IPS-18a (cell line): ENCODE results near the gene KCNH3.

Source experiments
- H3K27ac ChIP-seq: one replicate; pipeline ENCODE4 v1.5.1; 2013; ENCODE audit warnings: low read length
- H3K27me3 ChIP-seq: one replicate; pipeline ENCODE4 v1.6.1; 2013; ENCODE audit warnings: mild to moderate bottlenecking, low read length; ENCODE audit not compliant: control insufficient read depth, insufficient read depth
- H3K36me3 ChIP-seq: one replicate; pipeline ENCODE4 v1.6.1; 2013; ENCODE audit warnings: low read depth, low read length; ENCODE audit not compliant: control insufficient read depth
- H3K4me1 ChIP-seq: one replicate; pipeline ENCODE4 v1.6.1; 2013; ENCODE audit warnings: low read depth, low read length; ENCODE audit not compliant: control insufficient read depth
- H3K4me3 ChIP-seq: one replicate; pipeline ENCODE4 v1.5.1; 2013; ENCODE audit warnings: low read length
- H3K9ac ChIP-seq: one replicate; pipeline ENCODE4 v1.6.1; 2013; ENCODE audit warnings: mild to moderate bottlenecking, low read length, moderate library complexity
- H3K9me3 ChIP-seq: one replicate; pipeline ENCODE4 v1.6.1; 2013; ENCODE audit warnings: low read depth, low read length; ENCODE audit not compliant: control insufficient read depth

Gene KCNH3

DNA sequence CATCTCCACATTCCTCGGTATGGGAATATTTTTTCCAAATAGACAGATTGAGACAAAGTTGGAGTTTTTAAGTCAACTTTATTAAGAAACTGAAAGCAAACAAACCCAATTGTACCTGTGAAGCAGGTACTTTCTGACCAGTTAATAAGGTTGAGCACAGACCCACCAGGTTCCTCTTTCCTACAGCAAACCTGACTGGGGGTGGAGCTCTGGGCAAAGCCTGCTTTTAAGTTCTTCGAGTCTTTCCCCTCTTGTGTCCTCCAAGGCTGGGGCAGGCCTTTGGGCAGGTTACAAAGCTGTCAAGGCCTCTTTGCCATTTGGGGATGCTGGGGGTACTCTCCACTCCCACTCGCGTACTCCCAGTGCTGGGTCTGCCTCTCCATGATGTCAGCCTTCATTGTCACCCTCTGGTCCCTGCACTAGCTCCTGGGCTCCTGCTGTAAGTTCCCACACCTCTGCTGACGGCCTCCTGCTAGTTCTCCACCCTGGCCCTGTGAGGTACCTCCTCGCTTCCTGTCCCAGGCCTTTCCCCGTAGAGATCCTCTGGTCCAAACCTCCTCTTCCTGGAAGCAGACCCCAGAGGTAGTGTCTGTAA, 3.2 kb downstream of the KCNH3 start:
- Histone ChIP-seq H3K4me3 (no peak overlapping the region), H3K36me3 (no peaks in the 10 kb centered on the region), H3K9ac (no peak overlapping the region), H3K27ac (no peak overlapping the region), H3K27me3 (peaks cover 100% of the 10 kb centered on the region), H3K4me1 (peaks cover 4% of the 10 kb centered on the region), H3K9me3 (no peaks in the 10 kb centered on the region)

DNA sequence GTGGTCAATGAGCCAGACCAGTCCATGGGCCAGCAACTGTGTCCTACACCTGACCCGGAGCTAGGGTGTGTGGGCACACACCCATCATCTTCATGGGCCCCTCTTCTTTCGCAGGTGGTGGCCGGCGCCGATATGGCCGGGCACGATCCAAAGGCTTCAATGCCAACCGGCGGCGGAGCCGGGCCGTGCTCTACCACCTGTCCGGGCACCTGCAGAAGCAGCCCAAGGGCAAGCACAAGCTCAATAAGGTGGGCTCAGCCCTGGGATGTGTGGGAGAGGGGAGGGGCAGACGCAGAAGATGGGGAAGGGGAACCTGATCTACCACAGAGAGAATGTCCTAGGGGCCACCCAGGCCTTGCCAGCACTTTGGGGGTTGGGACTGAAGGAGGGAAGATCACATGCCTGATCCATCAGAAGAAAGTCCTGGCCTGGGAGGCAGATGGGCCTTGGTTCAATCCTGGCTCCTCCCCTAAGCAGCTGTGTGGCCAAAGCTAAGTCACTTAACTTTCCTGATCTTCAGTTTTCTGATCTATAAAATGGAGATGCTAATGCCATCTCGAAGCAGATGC, 3.8 kb downstream of the KCNH3 start:
- peaks cover 98% of the 10 kb centered on the region for H3K27me3 ChIP-seq
- H3K9ac ChIP-seq = no peak overlapping the region
- no peak overlapping the region for H3K27ac ChIP-seq
- no peaks in the 10 kb centered on the region for H3K9me3 ChIP-seq
- peaks cover under 1% of the 10 kb centered on the region for H3K4me1 ChIP-seq
- H3K4me3 ChIP-seq = no peak overlapping the region
- no peaks in the 10 kb centered on the region for H3K36me3 ChIP-seq

DNA sequence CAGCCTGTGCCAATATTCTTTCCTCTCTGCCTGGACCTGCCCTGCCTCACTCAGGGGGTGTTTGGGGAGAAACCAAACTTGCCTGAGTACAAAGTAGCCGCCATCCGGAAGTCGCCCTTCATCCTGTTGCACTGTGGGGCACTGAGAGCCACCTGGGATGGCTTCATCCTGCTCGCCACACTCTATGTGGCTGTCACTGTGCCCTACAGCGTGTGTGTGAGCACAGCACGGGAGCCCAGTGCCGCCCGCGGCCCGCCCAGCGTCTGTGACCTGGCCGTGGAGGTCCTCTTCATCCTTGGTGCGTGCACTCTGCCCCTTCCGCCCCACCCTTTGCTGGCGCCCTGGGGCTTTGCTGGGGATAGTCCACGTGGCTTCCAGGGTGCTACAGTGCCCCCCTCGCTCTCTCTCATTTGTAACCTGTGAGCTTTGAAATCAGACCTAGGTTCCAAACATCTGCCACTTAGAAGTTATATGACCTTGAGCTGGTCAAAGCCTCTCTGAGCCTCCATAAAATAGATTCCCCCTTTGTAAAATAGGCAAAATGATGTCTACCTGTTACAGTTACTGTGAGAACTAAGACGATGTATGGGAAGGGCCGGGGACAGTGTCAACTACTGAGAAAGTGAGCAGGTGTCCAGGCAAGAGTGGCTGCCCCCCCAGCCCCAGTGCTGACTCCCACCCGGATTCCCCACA, 4.5 kb downstream of the KCNH3 start:
- Histone ChIP-seq H3K9me3 (no peaks in the 10 kb centered on the region), H3K4me1 (no peaks in the 10 kb centered on the region), H3K27me3 (peaks cover 98% of the 10 kb centered on the region)

DNA sequence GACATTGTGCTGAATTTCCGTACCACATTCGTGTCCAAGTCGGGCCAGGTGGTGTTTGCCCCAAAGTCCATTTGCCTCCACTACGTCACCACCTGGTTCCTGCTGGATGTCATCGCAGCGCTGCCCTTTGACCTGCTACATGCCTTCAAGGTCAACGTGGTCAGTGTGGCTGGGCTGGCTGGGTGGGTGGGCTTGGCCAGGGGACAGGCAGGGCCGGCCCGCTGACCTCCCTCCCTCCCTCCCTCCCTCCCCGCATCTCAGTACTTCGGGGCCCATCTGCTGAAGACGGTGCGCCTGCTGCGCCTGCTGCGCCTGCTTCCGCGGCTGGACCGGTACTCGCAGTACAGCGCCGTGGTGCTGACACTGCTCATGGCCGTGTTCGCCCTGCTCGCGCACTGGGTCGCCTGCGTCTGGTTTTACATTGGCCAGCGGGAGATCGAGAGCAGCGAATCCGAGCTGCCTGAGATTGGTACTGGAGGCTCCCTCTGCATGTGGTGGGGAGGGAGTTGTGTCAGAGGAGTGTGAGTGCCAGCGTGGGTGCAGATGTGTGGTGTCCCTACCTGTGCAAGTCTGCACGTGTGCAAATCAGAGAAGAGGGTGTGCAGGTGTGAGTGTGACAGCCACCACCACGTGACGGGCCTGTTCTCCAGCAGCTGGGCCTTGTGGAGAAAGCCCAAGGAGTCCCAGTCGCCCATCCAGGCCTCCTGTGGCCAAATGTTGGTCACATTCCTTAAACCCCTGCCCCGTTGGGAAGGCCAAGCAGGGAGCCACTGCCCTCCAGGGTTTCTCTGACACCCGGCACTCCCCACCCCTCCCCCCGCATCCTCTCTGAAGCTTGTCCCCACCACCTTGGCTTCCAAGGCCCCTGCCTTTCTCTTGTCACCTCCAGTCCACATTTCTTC, 5.3 kb downstream of the KCNH3 start:
- Histone ChIP-seq H3K4me3 (peak overlapping the region; percentile 51), H3K9ac (no peak overlapping the region), H3K4me1 (no peaks in the 10 kb centered on the region), H3K9me3 (no peaks in the 10 kb centered on the region), H3K27me3 (peaks cover 98% of the 10 kb centered on the region), H3K27ac (no peak overlapping the region), H3K36me3 (no peaks in the 10 kb centered on the region)

More for the DNA sequence above, 4.5 kb downstream of the KCNH3 start:
- no peak overlapping the region for H3K27ac ChIP-seq
- H3K36me3 ChIP-seq = no peaks in the 10 kb centered on the region
- no peak overlapping the region for H3K9ac ChIP-seq
- peak overlapping the region; percentile 51 for H3K4me3 ChIP-seq

DNA sequence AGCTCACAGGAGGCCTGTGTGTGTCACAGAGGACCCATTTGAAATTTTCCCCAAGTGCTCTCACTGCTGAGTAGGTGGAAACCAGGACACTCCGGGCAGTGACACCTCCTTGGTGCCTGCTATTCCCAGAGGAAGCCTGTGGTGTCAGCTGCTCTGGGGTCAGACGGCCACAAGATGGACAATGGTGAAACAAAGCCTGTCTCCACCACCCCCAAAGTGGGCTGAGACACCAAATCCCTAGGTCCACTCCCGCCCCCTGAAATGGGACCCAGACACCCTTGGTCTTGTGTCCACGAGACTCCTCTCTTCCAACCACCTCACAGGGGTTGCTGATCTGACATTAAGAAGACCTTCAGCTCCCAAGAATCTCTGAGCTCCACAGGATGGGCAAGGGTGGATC, 7.0 kb downstream of the KCNH3 start:
- H3K4me1 ChIP-seq = no peaks in the 10 kb centered on the region
- H3K4me3 ChIP-seq = no peak overlapping the region
- H3K9ac ChIP-seq = no peak overlapping the region
- H3K27ac ChIP-seq = no peak overlapping the region
- H3K36me3 ChIP-seq = no peaks in the 10 kb centered on the region
- peaks cover 88% of the 10 kb centered on the region for H3K27me3 ChIP-seq
- no peaks in the 10 kb centered on the region for H3K9me3 ChIP-seq

DNA sequence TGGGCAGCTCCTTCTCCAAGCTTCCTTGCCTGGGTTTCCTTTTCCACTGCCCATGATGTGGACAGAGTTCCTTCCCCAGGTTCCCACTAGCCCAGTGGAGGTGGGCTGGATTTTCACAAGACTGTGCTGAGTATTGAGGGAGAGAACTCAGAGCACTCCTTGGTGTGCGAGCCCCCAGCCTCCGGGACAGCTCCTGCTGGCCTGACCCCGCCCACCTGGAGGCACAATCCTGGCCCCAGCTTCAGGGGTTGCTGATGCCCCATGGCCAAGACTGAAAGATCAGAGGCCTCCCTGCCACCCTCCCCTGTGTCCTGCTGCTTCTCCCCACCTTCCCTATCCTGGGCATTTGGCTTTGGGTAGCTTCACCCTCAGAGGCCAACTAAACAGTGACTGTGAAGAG, 7.7 kb downstream of the KCNH3 start:
- no peaks in the 10 kb centered on the region for H3K4me1 ChIP-seq
- no peak overlapping the region for H3K27ac ChIP-seq
- peaks cover 81% of the 10 kb centered on the region for H3K27me3 ChIP-seq
- no peak overlapping the region for H3K4me3 ChIP-seq
- H3K9ac ChIP-seq = no peak overlapping the region
- no peaks in the 10 kb centered on the region for H3K36me3 ChIP-seq
- H3K9me3 ChIP-seq = no peaks in the 10 kb centered on the region

DNA sequence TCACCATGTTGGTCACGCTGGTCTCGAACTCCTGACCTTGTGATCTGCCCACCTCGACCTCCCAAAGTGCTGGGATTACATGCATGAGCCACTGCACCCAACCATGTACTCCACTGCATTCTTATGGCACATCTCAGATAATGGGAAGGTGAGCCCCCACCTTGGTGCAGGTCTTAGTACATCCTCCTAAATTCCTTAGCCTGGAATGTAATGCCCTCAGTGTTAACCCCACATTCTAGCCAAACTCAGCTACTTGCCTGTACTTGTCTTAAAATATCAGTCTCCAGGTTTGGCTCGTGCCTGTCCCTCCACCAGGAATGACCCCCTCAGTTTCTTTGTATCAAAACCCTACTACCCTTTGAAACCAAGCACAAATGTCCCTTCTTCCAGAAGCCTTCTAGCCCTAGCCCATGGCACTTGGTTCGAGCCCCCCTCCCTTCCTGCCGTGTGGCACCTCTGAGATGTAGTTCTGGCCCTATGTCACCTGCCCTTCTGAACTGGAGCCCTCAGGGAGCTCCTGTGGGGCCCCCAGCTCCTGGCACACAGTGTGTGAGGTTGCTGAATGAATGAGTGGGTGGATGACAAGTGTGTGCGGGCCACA, 8.4 kb downstream of the KCNH3 start:
- Histone ChIP-seq H3K27me3 (peaks cover 79% of the 10 kb centered on the region), H3K9ac (no peak overlapping the region), H3K4me3 (no peak overlapping the region), H3K36me3 (no peaks in the 10 kb centered on the region), H3K9me3 (no peaks in the 10 kb centered on the region), H3K4me1 (no peaks in the 10 kb centered on the region), H3K27ac (no peak overlapping the region)

DNA sequence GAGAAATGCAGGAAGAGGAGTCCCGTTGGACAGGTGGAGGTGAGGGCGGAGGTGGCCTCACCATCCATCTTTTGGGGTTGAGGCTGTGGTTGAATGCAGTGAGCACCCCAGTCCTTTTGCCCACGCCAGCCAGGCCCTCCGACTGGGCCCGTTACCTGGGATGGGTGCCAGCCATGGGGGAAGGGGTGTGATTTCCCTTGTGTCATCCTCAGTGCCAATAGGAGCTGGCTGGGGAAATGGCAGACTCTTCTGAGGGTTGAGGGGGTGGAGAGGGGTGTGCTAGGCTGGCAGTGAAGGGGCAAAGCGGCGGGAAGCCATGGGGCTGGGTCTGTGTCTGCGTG, 9.6 kb downstream of the KCNH3 start:
- Histone ChIP-seq H3K36me3 (no peaks in the 10 kb centered on the region), H3K9me3 (no peaks in the 10 kb centered on the region), H3K27me3 (peaks cover 67% of the 10 kb centered on the region), H3K9ac (no peak overlapping the region), H3K4me3 (peak overlapping the region; percentile 28), H3K4me1 (no peaks in the 10 kb centered on the region), H3K27ac (no peak overlapping the region)

DNA sequence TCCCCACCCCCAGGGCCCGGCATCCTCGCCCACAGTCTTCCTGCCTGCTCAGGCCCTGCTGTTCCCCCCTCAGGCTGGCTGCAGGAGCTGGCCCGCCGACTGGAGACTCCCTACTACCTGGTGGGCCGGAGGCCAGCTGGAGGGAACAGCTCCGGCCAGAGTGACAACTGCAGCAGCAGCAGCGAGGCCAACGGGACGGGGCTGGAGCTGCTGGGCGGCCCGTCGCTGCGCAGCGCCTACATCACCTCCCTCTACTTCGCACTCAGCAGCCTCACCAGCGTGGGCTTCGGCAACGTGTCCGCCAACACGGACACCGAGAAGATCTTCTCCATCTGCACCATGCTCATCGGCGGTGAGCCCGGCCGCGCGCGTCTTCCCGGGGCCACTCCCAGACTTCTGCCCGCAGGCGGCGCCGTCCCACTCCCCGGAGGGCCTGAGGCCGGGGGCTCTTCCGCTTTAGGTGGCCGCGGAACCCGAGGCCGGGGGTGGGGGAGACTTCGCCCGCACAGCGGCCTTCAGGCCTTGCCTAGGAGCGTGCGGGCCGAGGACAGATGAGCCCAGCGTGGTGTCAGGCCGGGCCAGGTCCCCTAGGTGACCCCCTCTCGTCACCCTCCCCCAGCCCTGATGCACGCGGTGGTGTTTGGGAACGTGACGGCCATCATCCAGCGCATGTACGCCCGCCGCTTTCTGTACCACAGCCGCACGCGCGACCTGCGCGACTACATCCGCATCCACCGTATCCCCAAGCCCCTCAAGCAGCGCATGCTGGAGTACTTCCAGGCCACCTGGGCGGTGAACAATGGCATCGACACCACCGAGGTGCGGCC, 10.2 kb downstream of the KCNH3 start:
- H3K36me3 ChIP-seq = no peaks in the 10 kb centered on the region
- no peaks in the 10 kb centered on the region for H3K4me1 ChIP-seq
- no peaks in the 10 kb centered on the region for H3K9me3 ChIP-seq
- H3K4me3 ChIP-seq = peak overlapping the region; percentile 28
- no peak overlapping the region for H3K27ac ChIP-seq
- peaks cover 61% of the 10 kb centered on the region for H3K27me3 ChIP-seq
- no peak overlapping the region for H3K9ac ChIP-seq

DNA sequence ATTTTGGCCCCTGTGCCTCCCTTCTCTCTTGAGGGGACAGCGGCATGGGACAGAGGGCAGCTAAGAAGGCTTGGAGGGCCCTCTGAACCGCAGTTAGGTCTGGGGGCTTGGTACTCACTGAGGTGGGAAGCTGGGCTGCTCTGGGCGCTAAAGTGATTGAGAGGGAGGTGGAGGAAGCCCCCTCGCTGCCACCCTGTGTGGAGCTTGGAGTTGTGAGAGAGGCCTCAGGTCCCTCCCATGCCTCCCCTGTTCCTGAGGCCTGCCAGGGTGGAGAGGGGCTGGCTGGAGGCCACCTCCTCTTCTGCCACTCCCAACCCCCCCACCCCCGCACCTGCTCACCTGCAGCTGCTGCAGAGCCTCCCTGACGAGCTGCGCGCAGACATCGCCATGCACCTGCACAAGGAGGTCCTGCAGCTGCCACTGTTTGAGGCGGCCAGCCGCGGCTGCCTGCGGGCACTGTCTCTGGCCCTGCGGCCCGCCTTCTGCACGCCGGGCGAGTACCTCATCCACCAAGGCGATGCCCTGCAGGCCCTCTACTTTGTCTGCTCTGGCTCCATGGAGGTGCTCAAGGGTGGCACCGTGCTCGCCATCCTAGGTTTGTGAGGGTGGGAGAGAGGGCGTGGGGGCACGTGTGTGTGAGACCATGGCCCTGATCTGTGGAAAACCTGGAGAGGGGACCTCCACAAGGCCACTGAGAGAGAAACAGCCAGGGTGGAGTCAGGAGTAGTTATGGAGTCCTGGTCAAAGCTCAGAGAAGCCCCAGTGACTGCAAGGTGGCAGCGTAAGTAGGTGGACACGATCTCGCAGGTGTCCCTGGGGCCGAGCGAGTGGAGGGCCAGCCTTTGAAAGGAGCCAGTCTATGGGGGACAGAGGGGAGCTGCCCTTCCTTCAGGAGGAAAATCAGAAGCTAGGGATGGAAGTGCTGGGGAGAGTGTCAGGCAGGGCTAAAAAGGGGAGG, 11.2 kb downstream of the KCNH3 start:
- Histone ChIP-seq H3K36me3 (no peaks in the 10 kb centered on the region), H3K9me3 (no peaks in the 10 kb centered on the region), H3K27ac (no peak overlapping the region), H3K4me1 (no peaks in the 10 kb centered on the region), H3K4me3 (peak overlapping the region; percentile 28), H3K9ac (no peak overlapping the region), H3K27me3 (peaks cover 51% of the 10 kb centered on the region)
